GM12878 (cell line): ENCODE data around the gene FBRSL1. TPM values are rescaled to one million over a fixed set of nuclear protein-coding genes. Genes with fewer than 3 reads are reported as not detected.

Experiments
- ATAC-seq: fragments of 200-7000 bp; cut with Tn5 transposase; 3 replicates; pipeline ENCODE4 v1.9.1; 2020; ENCODE audit warnings: mild to moderate bottlenecking, moderate library complexity
- BruUV-seq: library from RNA; stranded (reverse); fragments of 400-500 nt; replicated peaks from 2 replicates; lab custom pipeline; 2021; lab: Mats Ljungman, UMichigan
- CTCF ChIA-PET: fragments of 300-600 bp; sonication (Branson Sonifier 250); formaldehyde crosslinking; extraction: SDS; loops from one replicate; lab custom pipeline; 2021; ENCODE audit warnings: inconsistent platforms; lab: Yijun Ruan, JAX
- POLR2A ChIA-PET: fragments of 350-600 bp; formaldehyde crosslinking; extraction: SDS; loops from one replicate; lab custom pipeline; 2021; ENCODE audit warnings: inconsistent platforms; lab: Charles Lee
- RAD21 ChIA-PET: fragments of 300-600 bp; sonication (Branson Sonifier 250); formaldehyde crosslinking; loops from one replicate; lab custom pipeline; 2023; ENCODE audit warnings: antibody characterized with exemption; ENCODE audit not compliant: unreplicated experiment; lab: Charles Lee
- SMC1A ChIA-PET: fragments of 300-600 bp; sonication (Branson Sonifier 250); formaldehyde crosslinking; loops from one replicate; lab custom pipeline; 2023; ENCODE audit not compliant: unreplicated experiment, uncharacterized antibody; lab: Charles Lee
- DNase-seq: peaks from one replicate; pipeline ENCODE4 v3.0.0-alpha.2; 2011; ENCODE audit warnings: low read depth, low spot score
- FAIRE-seq: peaks from 3 replicates; lab custom pipeline; 2011; peaks lifted over from hg19 to GRCh38; lab: Jason Lieb, UNC
- H2AFZ ChIP-seq: 2 replicates; pipeline ENCODE4 v1.6.0; 2011; ENCODE audit warnings: low read depth, low read length, control low read depth; ENCODE audit not compliant: control insufficient read depth
- H3K27ac ChIP-seq: 2 replicates; pipeline ENCODE4 v1.5.1; 2011; ENCODE audit warnings: control low read depth; ENCODE audit not compliant: control insufficient read depth, insufficient read depth
- H3K27me3 ChIP-seq, 2 experiments: replicated peaks in 1 of 2; 2 replicates each; pipeline versions ENCODE4 v1.6.0 to v1.6.1; 2011; ENCODE audit warnings: low read length in 1 of 2; ENCODE audit not compliant: control insufficient read depth in 2 of 2, insufficient read depth in 2 of 2
- H3K36me3 ChIP-seq, 2 experiments: 2 replicates each; pipeline ENCODE4 v1.5.1; 2011; ENCODE audit warnings: low read length in 1 of 2; ENCODE audit not compliant: control insufficient read depth in 2 of 2, insufficient read depth in 2 of 2
- H3K4me1 ChIP-seq: 2 replicates; pipeline ENCODE4 v1.6.1; 2011; ENCODE audit warnings: mild to moderate bottlenecking, low read length, moderate library complexity, mixed read lengths; ENCODE audit not compliant: control insufficient read depth, insufficient read depth
- H3K4me2 ChIP-seq: 2 replicates; pipeline ENCODE4 v1.6.0; 2011; ENCODE audit warnings: control low read depth; ENCODE audit not compliant: control insufficient read depth, insufficient read depth
- H3K4me3 ChIP-seq: fragments of 200-600 bp; sonication (generic); 2 replicates; pipeline ENCODE4 v1.5.1; 2016
- H3K79me2 ChIP-seq: 2 replicates; pipeline ENCODE4 v1.6.0; 2011; ENCODE audit warnings: low read length; ENCODE audit not compliant: control insufficient read depth, insufficient read depth
- H3K9ac ChIP-seq: 2 replicates; pipeline ENCODE4 v1.8.0; 2011; ENCODE audit warnings: low read length, control low read depth, mixed read lengths; ENCODE audit not compliant: control insufficient read depth, insufficient read depth
- H3K9me3 ChIP-seq: replicated peaks from 3 replicates; pipeline ENCODE4 v1.5.1; 2011; ENCODE audit warnings: mild to moderate bottlenecking, low read length; ENCODE audit not compliant: control insufficient read depth, insufficient read depth
- H4K20me1 ChIP-seq: 2 replicates; pipeline ENCODE4 v1.6.0; 2011; ENCODE audit not compliant: control insufficient read depth, insufficient read depth
- BACH1 ChIP-seq: fragments of 450-650 bp; IDR thresholded peaks from 2 replicates; pipeline ENCODE4 v1.6.1; 2017; ENCODE audit warnings: mild to moderate bottlenecking, borderline replicate concordance
- EP300 ChIP-seq, 2 experiments: fragments of 150-350 bp in 1 of 2; IDR thresholded peaks; 2 replicates each; pipeline ENCODE4 v1.6.1; 2011 to 2012; ENCODE audit warnings: low read depth in 2 of 2, low read length in 2 of 2, borderline replicate concordance in 1 of 2, improper control_type of control experiment in 1 of 2, inconsistent platforms in 1 of 2; ENCODE audit not compliant: control insufficient read depth in 1 of 2
- HDAC2 ChIP-seq: fragments of 200-600 bp; sonication (generic); IDR thresholded peaks from 2 replicates; pipeline ENCODE4 v1.6.1; 2017
- NR2C1 ChIP-seq: fragments of 450-650 bp; IDR thresholded peaks from 2 replicates; pipeline ENCODE4 v1.6.1; 2017; ENCODE audit warnings: antibody characterized with exemption, mild to moderate bottlenecking, moderate library complexity
- PAX5 ChIP-seq: IDR thresholded peaks from 2 replicates; pipeline ENCODE4 v1.6.1; 2011; ENCODE audit warnings: low read depth, low read length, borderline replicate concordance
- POU2F2 ChIP-seq: IDR thresholded peaks from 3 replicates; pipeline ENCODE4 v1.6.1; 2011; ENCODE audit warnings: low read depth, mild to moderate bottlenecking, low read length, borderline replicate concordance
- REST ChIP-seq: IDR thresholded peaks from 2 replicates; pipeline ENCODE4 v1.6.1; 2012; ENCODE audit warnings: mild to moderate bottlenecking, low read depth, low read length
- SPI1 ChIP-seq: IDR thresholded peaks from 2 replicates; pipeline ENCODE4 v1.6.1; 2011; ENCODE audit warnings: low read depth, mild to moderate bottlenecking, low read length, moderate library complexity, borderline replicate concordance; ENCODE audit not compliant: insufficient read depth
- USF2 ChIP-seq: IDR thresholded peaks from 2 replicates; pipeline ENCODE4 v1.6.1; 2011; ENCODE audit warnings: low read depth, low read length, improper control_type of control experiment, borderline replicate concordance
- ZBTB11 ChIP-seq: fragments of 450-650 bp; formaldehyde crosslinking; IDR thresholded peaks from 2 replicates; pipeline ENCODE4 v1.5.0; 2022; ENCODE audit warnings: mild to moderate bottlenecking, missing genetic modification characterization
- ZBTB33 ChIP-seq: fragments of 450-650 bp; IDR thresholded peaks from 2 replicates; pipeline ENCODE4 v1.6.1; 2017; ENCODE audit warnings: mild to moderate bottlenecking
- WGBS: methylation state at CpG from one replicate; pipeline ENCODE4 v1.1.6; 2016; ENCODE audit warnings: low lambda C conversion rate; ENCODE audit not compliant: insufficient replicate concordance, insufficient coverage; ENCODE audit errors: missing lambda C conversion rate; 5-methylcytosine and 5-hydroxymethylcytosine counted together
- in situ Hi-C: fragments of 300-500 bp; cut with MboI; formaldehyde crosslinking; loops from 9 replicates; pipeline ENCODE4 v1.14.3; 2018; ENCODE audit warnings: mixed read lengths
- intact Hi-C: fragments of 100-400 bp; cut with micrococcal nuclease; formaldehyde crosslinking; loops from one replicate; pipeline ENCODE4 v1.14.2; 2022; ENCODE audit not compliant: unreplicated experiment
- polyA plus RNA-seq, 11 experiments: library from polyadenylated mRNA; depleted of rRNA in 4 of 11; unstranded in 6 of 11; stranded (reverse) in 5 of 11; fragments of >200 nt; fragmentation: Nextera tagmentation in 4 of 11; fragmentation: Illumina TruSeq in 1 of 11; extraction: Ambion mirVana in 4 of 11; extraction: Trizol in 1 of 11; gene quantifications; 1 replicate in 1 of 11; 2 replicates in 10 of 11; pipeline versions ENCODE4 v1.2.1 to v1.2.3, GENCODE V29; 2011 to 2016; ENCODE audit warnings: inconsistent platforms in 2 of 11, missing spikeins in 2 of 11, low read depth in 1 of 11
- total RNA-seq, 4 experiments: library from RNA; depleted of rRNA in 3 of 4; stranded (reverse); fragments of >200 nt in 3 of 4; fragmentation: Illumina TruSeq in 1 of 4; extraction: Trizol in 1 of 4; gene quantifications; 2 replicates each; pipeline versions ENCODE4 v1.2.1 to v1.2.3, GENCODE V29; 2013 to 2021

The FBRSL1 gene
- total and polyA plus RNA-seq, 10 of the 15 experiments (the other 5 are each of a cell fraction or from before 2014, with no cell fraction given), result 0.19 to 55.1 (median 4.1) TPM

GRCh38 chr12:132508491-132508740 is 18.5 kb downstream of the FBRSL1 start:
- CTCF ChIA-PET, result no interaction called here
- RAD21 ChIA-PET, result no interaction called here
- SMC1A ChIA-PET, result no interaction called here
- ATAC-seq (no peak), DNase-seq (no peak), FAIRE-seq (no peak)
- no peak overlapping the region for H3K27ac ChIP-seq
- H3K4me1 ChIP-seq, result peaks cover 9% of the 10 kb centered on the region
- peaks cover 2% of the 10 kb centered on the region for H4K20me1 ChIP-seq
- intact Hi-C loops (no loop called here), in situ Hi-C loops (no loop called here)
- no peak overlapping the region for H3K4me2 ChIP-seq
- H3K4me3 ChIP-seq, result no peak overlapping the region
- no peak overlapping the region for H2AFZ ChIP-seq
- H3K9ac ChIP-seq, result no peak overlapping the region
- no peaks in the 10 kb centered on the region for H3K9me3 ChIP-seq
- no TSS peak for BruUV-seq
- H3K79me2 ChIP-seq, result peaks cover 11% of the 10 kb centered on the region
- WGBS, result 96% methylated on average over 16 of the region's 16 CpGs
- H3K36me3 ChIP-seq, result peaks cover 0 to 15% of the 10 kb centered on the region in 2 experiments; a peak in 2 of 4 replicates
- H3K27me3 ChIP-seq, result no peaks in the 10 kb centered on the region; a peak in 1 of 4 replicates
- POLR2A ChIA-PET, result no interaction called here
- TF ChIP-seq HDAC2 (no peak), USF2 (no peak), BACH1 (no peak), EP300 (IDR thresholded peaks at IDR 0.05; ENCODE audit: borderline replicate concordance in 1 of 2, control insufficient read depth in 1 of 2, low read depth in 2 of 2, low read length in 2 of 2) (no peak), ZBTB11 (no peak), NR2C1 (no peak), REST (no peak), ZBTB33 (no peak), PAX5 (no peak), SPI1 (no peak), POU2F2 (no peak)
